ENCODE results near the gene MTHFSD.
A peak's percentile ranks its signal among the peaks of the same experiment; 100 is the strongest.

Gene MTHFSD

GRCh38 chr16:86572606-86573005 is 17.6 kb upstream of the MTHFSD start:
- H3K4me3 ChIP-seq (ENCODE audit: low read depth, low read length): peak overlapping the region; percentile 91
- DNase-seq (ENCODE audit: low read depth, low spot score): no peak
- ChIA-PET POLR2A (interaction anchor here (0.9 to 2.0 kb wide), 5 partner anchors 8 to 200 kb away, joined by 3 to 7 read pairs (median 4); no protein-coding TSS in a partner anchor), CTCF (interaction anchor here (0.9 to 16.0 kb wide), 4 partner anchors 8 to 488 kb away, joined by 3 to 309 read pairs (median 8); no protein-coding TSS in a partner anchor)
- no peak for TF ChIP-seq CTCF (IDR thresholded peaks at IDR 0.05; ENCODE audit: insufficient read depth, low read length, missing control alignments)

DNA sequence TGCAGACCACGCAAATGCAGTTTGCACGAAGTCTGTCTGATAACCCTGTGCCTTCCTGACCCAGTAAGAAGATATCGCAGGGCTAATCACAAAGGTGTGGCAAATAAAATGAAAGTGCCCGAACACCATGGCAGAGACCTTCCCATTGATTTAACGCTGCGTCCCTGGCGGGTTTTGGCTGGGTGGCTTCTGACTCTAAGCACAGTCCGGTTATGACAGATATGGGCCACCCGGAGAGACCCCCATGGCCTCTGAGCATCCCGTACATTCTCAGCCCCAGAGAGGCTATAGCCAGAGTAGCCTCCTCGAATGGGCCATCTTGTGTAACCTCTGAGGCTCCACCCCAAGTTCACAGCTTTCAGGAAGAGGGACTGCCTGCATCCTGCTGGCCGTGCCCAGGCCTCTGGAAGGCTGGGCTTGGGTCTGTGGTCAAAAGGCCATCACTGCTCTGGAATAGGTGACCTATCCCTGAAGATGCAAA is 17.0 kb upstream of the MTHFSD start:
- ChIA-PET POLR2A (no interaction called here), CTCF (interaction anchor here (1.4 to 16.0 kb wide), 4 partner anchors 8 to 706 kb away, joined by 3 to 309 read pairs (median 8); no protein-coding TSS in a partner anchor)
- no peak for TF ChIP-seq CTCF (IDR thresholded peaks at IDR 0.05; ENCODE audit: insufficient read depth, low read length, missing control alignments)
- H3K4me3 ChIP-seq (ENCODE audit: low read depth, low read length): peak overlapping the region; percentile 91
- DNase-seq (ENCODE audit: low read depth, low spot score): no peak

GRCh38 chr16:86571530-86571915 is 16.5 kb upstream of the MTHFSD start:
- TF ChIP-seq CTCF (IDR thresholded peaks at IDR 0.05; ENCODE audit: insufficient read depth, low read length, missing control alignments): no peak
- POLR2A ChIA-PET: interaction anchor here (0.5 to 1.5 kb wide), 4 partner anchors 17 to 354 kb away, joined by 3 to 6 read pairs (median 4); no protein-coding TSS in a partner anchor
- peak overlapping the region; percentile 91 for H3K4me3 ChIP-seq (ENCODE audit: low read depth, low read length)
- CTCF ChIA-PET: interaction anchor here (0.8 to 16.0 kb wide), 8 partner anchors 9 to 707 kb away, joined by 3 to 309 read pairs (median 6); no protein-coding TSS in a partner anchor
- no peak for DNase-seq (ENCODE audit: low read depth, low spot score)

- H3K4me3 ChIP-seq (ENCODE audit: low read depth, low read length): peak overlapping the region; percentile 91
- no peak for DNase-seq (ENCODE audit: low read depth, low spot score)
- ChIA-PET CTCF (interaction anchor here (0.8 to 16.0 kb wide), 10 partner anchors 9 to 708 kb away, joined by 3 to 309 read pairs (median 5); no protein-coding TSS in a partner anchor), POLR2A (interaction anchor here (0.5 to 1.5 kb wide), 8 partner anchors 9 to 359 kb away, joined by 3 to 7 read pairs (median 4); no protein-coding TSS in a partner anchor)
- no peak for TF ChIP-seq CTCF (IDR thresholded peaks at IDR 0.05; ENCODE audit: insufficient read depth, low read length, missing control alignments)
These were observed 15.8 kb upstream of the MTHFSD start for GRCh38 chr16:86570558-86571529.

DNA sequence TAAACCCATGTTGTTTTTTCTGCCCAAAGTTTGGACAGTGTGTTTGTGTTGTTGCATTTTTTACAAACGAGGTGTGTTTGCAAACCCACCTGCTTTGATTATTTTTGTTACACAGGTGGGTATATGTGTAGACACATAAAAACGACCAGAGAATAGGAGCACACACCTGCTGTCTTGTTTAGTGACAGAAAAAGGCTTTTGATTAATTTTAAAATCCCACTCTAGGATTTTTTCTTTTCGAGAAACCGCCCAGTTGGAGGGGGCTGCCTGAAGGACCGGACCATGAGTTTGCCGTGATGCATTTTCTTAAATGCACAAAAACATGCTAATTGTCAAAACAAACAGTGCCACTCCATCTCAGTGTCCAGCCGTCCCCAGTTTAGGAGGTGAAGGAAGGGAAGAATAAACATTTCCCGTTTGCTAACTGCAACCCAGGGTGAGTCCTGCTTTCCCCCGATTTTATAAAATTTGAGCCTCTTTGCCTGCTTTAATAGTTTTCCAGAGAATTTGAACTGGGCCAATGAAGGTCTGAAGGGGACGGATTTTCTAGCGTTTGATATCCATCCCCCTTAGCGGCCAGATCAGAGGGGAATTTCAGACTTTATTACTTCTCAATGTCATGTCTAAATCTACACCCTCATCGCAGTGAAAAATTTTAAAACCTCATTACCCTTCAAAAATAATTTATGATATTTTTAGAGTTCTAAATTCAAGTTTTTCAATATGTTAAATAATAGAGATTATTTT is 14.8 kb upstream of the MTHFSD start:
- no peak for TF ChIP-seq CTCF (IDR thresholded peaks at IDR 0.05; ENCODE audit: insufficient read depth, low read length, missing control alignments)
- POLR2A ChIA-PET: interaction anchor here (0.9 to 1.5 kb wide), 4 partner anchors 21 to 111 kb away, joined by 4 to 7 read pairs (median 5); no protein-coding TSS in a partner anchor
- peak overlapping the region; percentile 91 for H3K4me3 ChIP-seq (ENCODE audit: low read depth, low read length)
- CTCF ChIA-PET: interaction anchor here (1.1 to 16.0 kb wide), 7 partner anchors 10 to 491 kb away, joined by 3 to 309 read pairs (median 6); no protein-coding TSS in a partner anchor
- DNase-seq (ENCODE audit: low read depth, low spot score): no peak

Data from AG04449 (cell line).